Measurements from ENCODE around the gene MRPS21.

DNA sequence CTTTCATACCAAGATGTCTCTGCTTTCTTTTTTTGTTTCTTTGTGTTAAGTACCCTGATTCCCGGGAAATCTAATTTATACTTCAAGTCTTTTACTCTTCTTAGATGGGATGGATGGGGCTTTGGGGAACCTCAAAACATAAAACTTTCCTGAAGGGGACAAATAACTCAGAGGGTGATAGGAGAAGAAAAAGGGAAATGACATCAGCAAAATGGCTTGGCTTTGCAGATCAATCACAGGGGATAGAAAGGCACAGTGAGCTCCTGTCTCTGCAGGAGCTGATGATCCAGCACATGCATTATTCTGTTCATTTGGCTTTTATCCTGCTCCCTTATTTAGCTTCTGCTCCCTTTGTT is 37.5 kb upstream of the MRPS21 start:
- TF ChIP-seq, protein P1, sequence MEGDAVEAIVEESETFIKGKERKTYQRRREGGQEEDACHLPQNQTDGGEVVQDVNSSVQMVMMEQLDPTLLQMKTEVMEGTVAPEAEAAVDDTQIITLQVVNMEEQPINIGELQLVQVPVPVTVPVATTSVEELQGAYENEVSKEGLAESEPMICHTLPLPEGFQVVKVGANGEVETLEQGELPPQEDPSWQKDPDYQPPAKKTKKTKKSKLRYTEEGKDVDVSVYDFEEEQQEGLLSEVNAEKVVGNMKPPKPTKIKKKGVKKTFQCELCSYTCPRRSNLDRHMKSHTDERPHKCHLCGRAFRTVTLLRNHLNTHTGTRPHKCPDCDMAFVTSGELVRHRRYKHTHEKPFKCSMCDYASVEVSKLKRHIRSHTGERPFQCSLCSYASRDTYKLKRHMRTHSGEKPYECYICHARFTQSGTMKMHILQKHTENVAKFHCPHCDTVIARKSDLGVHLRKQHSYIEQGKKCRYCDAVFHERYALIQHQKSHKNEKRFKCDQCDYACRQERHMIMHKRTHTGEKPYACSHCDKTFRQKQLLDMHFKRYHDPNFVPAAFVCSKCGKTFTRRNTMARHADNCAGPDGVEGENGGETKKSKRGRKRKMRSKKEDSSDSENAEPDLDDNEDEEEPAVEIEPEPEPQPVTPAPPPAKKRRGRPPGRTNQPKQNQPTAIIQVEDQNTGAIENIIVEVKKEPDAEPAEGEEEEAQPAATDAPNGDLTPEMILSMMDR (IDR thresholded peaks at IDR 0.05; ENCODE audit: poor library complexity): no peak
- TF ChIP-seq EZH2phosphoT487 (IDR thresholded peaks at IDR 0.05; ENCODE audit: low read depth, severe bottlenecking, unreplicated experiment): no peak
- no peak for TF ChIP-seq EZH2 (IDR thresholded peaks at IDR 0.05; ENCODE audit: borderline replicate concordance)
